ENCODE results near the gene MCM7.
A peak's percentile ranks its signal among the peaks of the same experiment; 100 is the strongest.

Gene MCM7

DNA sequence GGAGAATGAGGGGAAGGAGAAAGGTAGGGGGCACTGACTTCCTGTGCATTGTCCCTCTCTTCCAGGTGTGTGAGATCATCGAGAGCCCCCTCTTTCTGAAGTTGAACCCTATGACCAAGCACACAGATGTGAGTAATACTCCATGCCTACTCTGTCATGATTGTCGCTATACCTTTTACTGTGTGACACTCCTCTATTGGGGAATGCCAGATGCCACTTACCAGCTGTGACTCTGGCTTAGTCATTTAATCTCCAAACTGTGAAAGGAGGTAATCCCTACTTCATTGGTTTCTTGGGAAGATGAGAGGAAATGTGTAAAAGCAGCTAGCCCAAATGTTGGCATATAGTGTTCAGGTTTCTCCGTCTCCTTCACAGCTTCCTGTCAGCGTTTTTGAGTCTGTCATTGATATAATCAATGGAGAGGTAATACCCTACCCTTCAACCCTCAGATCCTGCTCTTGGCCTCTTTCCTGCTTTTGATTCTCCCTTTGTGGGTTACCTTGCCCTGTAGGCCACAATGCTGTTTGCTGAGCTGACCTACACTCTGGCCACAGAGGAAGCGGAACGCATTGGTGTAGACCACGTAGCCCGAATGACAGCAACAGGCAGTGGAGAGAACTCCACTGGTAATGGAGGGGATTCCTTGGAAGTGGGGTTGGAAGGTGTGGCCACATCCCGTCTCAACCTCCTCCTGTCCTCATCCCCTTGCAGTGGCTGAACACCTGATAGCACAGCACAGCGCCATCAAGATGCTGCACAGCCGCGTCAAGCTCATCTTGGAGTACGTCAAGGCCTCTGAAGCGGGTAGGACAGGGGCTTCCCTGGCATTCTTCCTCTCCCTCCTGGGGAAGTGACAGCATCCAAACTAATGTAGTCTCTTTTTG is 10.4 kb downstream of the MCM7 start:
- H3K9me2 ChIP-seq (replicated peaks; ENCODE audit: insufficient read depth, low read length): no peaks in the 10 kb centered on the region
- no peak overlapping the region for H3K9ac ChIP-seq (ENCODE audit: low read length)
- H3K9me3 ChIP-seq (ENCODE audit: insufficient read depth, low read length): no peaks in the 10 kb centered on the region
- TF ChIP-seq CTCF (IDR thresholded peaks at IDR 0.05; ENCODE audit: insufficient read depth, low read length, poor library complexity, severe bottlenecking) (no peak), EZH2phosphoT487 (conservative IDR thresholded peaks at IDR 0.05; ENCODE audit: low read length) (no peak)
- H3K79me2 ChIP-seq (ENCODE audit: insufficient read depth, low read length): peaks cover 8% of the 10 kb centered on the region; the same call in 1 of the 2 replicates
- no peak overlapping the region for H3K4me2 ChIP-seq (ENCODE audit: low read depth, low read length, poor library complexity, severe bottlenecking)
- no peaks in the 10 kb centered on the region for H3K27me3 ChIP-seq (ENCODE audit: low read length)
- H3K4me3 ChIP-seq (ENCODE audit: insufficient read depth, low read length, poor library complexity, severe bottlenecking): no peak overlapping the region
- H3K36me3 ChIP-seq (ENCODE audit: low read length): peaks cover 42% of the 10 kb centered on the region
- H4K20me1 ChIP-seq (ENCODE audit: low read depth, low read length): peaks cover 5% of the 10 kb centered on the region; the same call in 1 of the 2 replicates
- H3F3A ChIP-seq (ENCODE audit: insufficient read depth): peaks cover 62% of the 10 kb centered on the region
- no peak overlapping the region for H3K27ac ChIP-seq (ENCODE audit: low read depth, low read length)
- H2AFZ ChIP-seq (ENCODE audit: low read depth, low read length, severe bottlenecking): no peak overlapping the region

- Histone ChIP-seq H3K79me2 (ENCODE audit: insufficient read depth, low read length) (peaks cover 8% of the 10 kb centered on the region; the same call in 1 of the 2 replicates), H3K9me3 (ENCODE audit: insufficient read depth, low read length) (no peaks in the 10 kb centered on the region), H4K20me1 (ENCODE audit: low read depth, low read length) (peaks cover 4% of the 10 kb centered on the region; the same call in 1 of the 2 replicates), H3K4me2 (ENCODE audit: low read depth, low read length, poor library complexity, severe bottlenecking) (peak overlapping the region; percentile 71), H3K27ac (ENCODE audit: low read depth, low read length) (peak overlapping the region; percentile 76), H3K27me3 (ENCODE audit: low read length) (no peaks in the 10 kb centered on the region; the same call in 1 of the 2 replicates), H3K9ac (ENCODE audit: low read length) (peak overlapping the region; percentile 93), H3K9me2 (replicated peaks; ENCODE audit: insufficient read depth, low read length) (no peaks in the 10 kb centered on the region), H3K4me3 (ENCODE audit: insufficient read depth, low read length, poor library complexity, severe bottlenecking) (peak overlapping the region; percentile 87), H3F3A (ENCODE audit: insufficient read depth) (peaks cover 51% of the 10 kb centered on the region), H3K36me3 (ENCODE audit: low read length) (peaks cover 31% of the 10 kb centered on the region), H2AFZ (ENCODE audit: low read depth, low read length, severe bottlenecking) (peak overlapping the region; percentile 78)
- TF ChIP-seq CTCF (IDR thresholded peaks at IDR 0.05; ENCODE audit: insufficient read depth, low read length, poor library complexity, severe bottlenecking): no peak
- no peak for TF ChIP-seq EZH2phosphoT487 (conservative IDR thresholded peaks at IDR 0.05; ENCODE audit: low read length)
Observed at GRCh38 chr7:100089458-100090196, 11.6 kb downstream of the MCM7 start.

GRCh38 chr7:100088621-100089457 is 12.4 kb downstream of the MCM7 start, which contains the start of gene COPS6:
Gene COPS6, plus strand, starts transcription at chr7:100088969. Its CDS starts 22 bp downstream, at chr7:100088991.
- peaks cover 43% of the 10 kb centered on the region for H3F3A ChIP-seq (ENCODE audit: insufficient read depth)

More at GRCh38 chr7:100088621-100089457, 12.4 kb downstream of the MCM7 start, which contains the start of gene COPS6:
- Histone ChIP-seq H2AFZ (ENCODE audit: low read depth, low read length, severe bottlenecking) (peak within 1 kb of the TSS; percentile 78), H3K27me3 (ENCODE audit: low read length) (no peaks in the 10 kb centered on the region; the same call in 1 of the 2 replicates), H3K9me2 (replicated peaks; ENCODE audit: insufficient read depth, low read length) (no peaks in the 10 kb centered on the region), H3K27ac (ENCODE audit: low read depth, low read length) (peak within 1 kb of the TSS; percentile 76), H3K79me2 (ENCODE audit: insufficient read depth, low read length) (peaks cover 8% of the 10 kb centered on the region; the same call in 1 of the 2 replicates), H3K36me3 (ENCODE audit: low read length) (peaks cover 23% of the 10 kb centered on the region; the same call in 1 of the 2 replicates), H3K4me2 (ENCODE audit: low read depth, low read length, poor library complexity, severe bottlenecking) (peak within 1 kb of the TSS; percentile 71), H4K20me1 (ENCODE audit: low read depth, low read length) (no peaks in the 10 kb centered on the region), H3K9me3 (ENCODE audit: insufficient read depth, low read length) (no peaks in the 10 kb centered on the region), H3K4me3 (ENCODE audit: insufficient read depth, low read length, poor library complexity, severe bottlenecking) (peak within 1 kb of the TSS; percentile 87), H3K9ac (ENCODE audit: low read length) (peak within 1 kb of the TSS; percentile 93)
- TF ChIP-seq EZH2phosphoT487 (conservative IDR thresholded peaks at IDR 0.05; ENCODE audit: low read length): no peak
- TF ChIP-seq CTCF (IDR thresholded peaks at IDR 0.05; ENCODE audit: insufficient read depth, low read length, poor library complexity, severe bottlenecking): no peak

All from SU-DHL-6 (cell line).